Naive thymus-derived CD4-positive, alpha-beta T cell (primary cell): Measurements from ENCODE around the gene GAPT. TPM values are rescaled to one million over a fixed set of nuclear protein-coding genes. Genes with fewer than 3 reads are reported as not detected.

Experiments used
- ATAC-seq: fragments of 150-1000 bp; cut with Tn5 transposase; 2 replicates; pipeline ENCODE4 v1.10.0; 2021; ENCODE audit warnings: mild to moderate bottlenecking, moderate library complexity
- CTCF ChIA-PET: fragments of 350-600 bp; sonication (Branson Sonifier 250); formaldehyde crosslinking; loops from one replicate; lab custom pipeline; 2021; ENCODE audit warnings: antibody characterized with exemption; lab: Charles Lee
- POLR2A ChIA-PET: fragments of 350-600 bp; sonication (Branson Sonifier 250); formaldehyde crosslinking; loops from one replicate; lab custom pipeline; 2021; ENCODE audit warnings: antibody characterized with exemption, inconsistent platforms; lab: Charles Lee
- DNase-seq, 9 donors: peaks; one replicate each; pipeline versions ENCODE4 v3.0.0 to v3.0.0-alpha.2; 2020 to 2022; ENCODE audit warnings: mixed read lengths in 1 of 9
- H3K27ac ChIP-seq: one replicate; pipeline ENCODE4 v1.7.0; 2013; ENCODE audit warnings: mild to moderate bottlenecking, low read depth, low read length, moderate library complexity
- H3K27me3 ChIP-seq, 2 donors: one replicate each; pipeline ENCODE4 v1.7.0; 2013; ENCODE audit warnings: low read length in 2 of 2, mild to moderate bottlenecking in 2 of 2, moderate library complexity in 2 of 2; ENCODE audit not compliant: control insufficient read depth in 2 of 2, insufficient read depth in 2 of 2
- H3K36me3 ChIP-seq, 3 experiments: 1 replicate in 2 of 3; 2 replicates in 1 of 3; pipeline ENCODE4 v1.7.0; 2013; ENCODE audit warnings: low read length in 3 of 3, mild to moderate bottlenecking in 3 of 3, moderate library complexity in 1 of 3; ENCODE audit not compliant: insufficient read depth in 3 of 3, control insufficient read depth in 2 of 3
- H3K4me1 ChIP-seq, 2 donors: one replicate each; pipeline ENCODE4 v1.7.0; 2013; ENCODE audit warnings: low read length in 2 of 2, mild to moderate bottlenecking in 2 of 2, moderate library complexity in 1 of 2; ENCODE audit not compliant: control insufficient read depth in 2 of 2, insufficient read depth in 2 of 2
- H3K4me3 ChIP-seq: 2 replicates; pipeline ENCODE4 v1.7.0; 2013; ENCODE audit warnings: mild to moderate bottlenecking, low read length
- H3K9me3 ChIP-seq, 3 experiments: 1 replicate in 2 of 3; 2 replicates in 1 of 3; pipeline ENCODE4 v1.7.0; 2013; ENCODE audit warnings: low read length in 3 of 3; ENCODE audit not compliant: control insufficient read depth in 2 of 3
- H3K27ac Mint-ChIP-seq, 9 donors: one replicate each; pipeline ENCODE4 v1.8.0; 2020 to 2022; ENCODE audit warnings: mixed read lengths in 9 of 9, mild to moderate bottlenecking in 8 of 9, moderate library complexity in 5 of 9, inconsistent platforms in 2 of 9
- H3K27me3 Mint-ChIP-seq, 5 donors: one replicate each; pipeline ENCODE4 v1.8.0; 2021 to 2022; ENCODE audit warnings: mixed read lengths in 5 of 5, mild to moderate bottlenecking in 1 of 5
- H3K36me3 Mint-ChIP-seq, 5 donors: one replicate each; pipeline ENCODE4 v1.8.0; 2020 to 2022; ENCODE audit warnings: mixed read lengths in 5 of 5, mild to moderate bottlenecking in 3 of 5, inconsistent platforms in 1 of 5
- H3K4me1 Mint-ChIP-seq, 7 donors: one replicate each; pipeline ENCODE4 v1.8.0; 2020 to 2022; ENCODE audit warnings: mixed read lengths in 7 of 7, mild to moderate bottlenecking in 3 of 7, inconsistent platforms in 1 of 7
- H3K4me3 Mint-ChIP-seq, 10 donors: one replicate each; pipeline ENCODE4 v1.8.0; 2020 to 2022; ENCODE audit warnings: mild to moderate bottlenecking in 10 of 10, mixed read lengths in 10 of 10, moderate library complexity in 6 of 10, inconsistent platforms in 2 of 10
- H3K9me3 Mint-ChIP-seq, 11 donors: one replicate each; pipeline ENCODE4 v1.8.0; 2020 to 2022; ENCODE audit warnings: mixed read lengths in 11 of 11, mild to moderate bottlenecking in 4 of 11, inconsistent platforms in 1 of 11, moderate library complexity in 1 of 11
- intact Hi-C, 2 donors: fragments of 100-400 bp; cut with micrococcal nuclease; formaldehyde crosslinking; loops; one replicate each; pipeline ENCODE4 v1.15.1; 2023
- polyA plus RNA-seq, 2 donors: library from polyadenylated mRNA; unstranded; fragments of 300-500 nt; fragmentation: Illumina TruSeq; gene quantifications; one replicate each; pipeline ENCODE4 v1.2.3, GENCODE V29; 2021
- total RNA-seq, 6 experiments: library from RNA in 5 of 6; stranded (reverse) in 5 of 6; gene quantifications; 1 replicate in 5 of 6; 2 replicates in 1 of 6; pipeline ENCODE4 v1.2.3 and lab custom pipeline; 2021 to 2026

GAPT gene
- total and polyA plus RNA-seq, 7 experiments from 2014 or later: 0.54 to 11.7 (median 0.97) TPM; not detected in 1

- Mint-ChIP-seq H3K4me1 (peaks cover 0 to 3% (median 0%) of the 10 kb centered on the region in 7 donors), H3K36me3 (no peaks in the 10 kb centered on the region), H3K9me3 (no peaks in the 10 kb centered on the region), H3K27ac (no peak overlapping the region), H3K27me3 (peaks cover 0 to 29% (median 13%) of the 10 kb centered on the region in 5 donors), H3K4me3 (no peak overlapping the region)
- CTCF ChIA-PET: no interaction called here
- Histone ChIP-seq H3K27me3 (no peaks in the 10 kb centered on the region), H3K4me3 (no peak overlapping the region), H3K9me3 (no peaks in the 10 kb centered on the region), H3K36me3 (no peaks in the 10 kb centered on the region), H3K4me1 (no peaks in the 10 kb centered on the region), H3K27ac (no peak overlapping the region)
- ATAC-seq (no peak), DNase-seq (no peak)
- intact Hi-C loops: no loop called here
- POLR2A ChIA-PET: no interaction called here
Measured at GRCh38 chr5:58484505-58484904, 6.7 kb upstream of the GAPT start.

- no peak for DNase-seq
- H3K4me3 ChIP-seq: no peak overlapping the region
- Mint-ChIP-seq H3K9me3 (no peaks in the 10 kb centered on the region), H3K36me3 (no peaks in the 10 kb centered on the region), H3K4me1 (peaks cover 0 to 6% (median 3%) of the 10 kb centered on the region in 7 donors), H3K27me3 (peaks cover 7 to 39% (median 21%) of the 10 kb centered on the region in 5 donors), H3K4me3 (no peak overlapping the region), H3K27ac (no peak overlapping the region)
- no peaks in the 10 kb centered on the region for H3K36me3 ChIP-seq
- ChIA-PET CTCF (no interaction called here), POLR2A (no interaction called here)
- no peaks in the 10 kb centered on the region for H3K4me1 ChIP-seq
- intact Hi-C loops: no loop called here
- peak; percentile 41 for ATAC-seq
- H3K27me3 ChIP-seq: peaks cover 0 to 4% of the 10 kb centered on the region in 2 donors
- H3K9me3 ChIP-seq: no peaks in the 10 kb centered on the region
- no peak overlapping the region for H3K27ac ChIP-seq
Measured at GRCh38 chr5:58486290-58486689, 4.9 kb upstream of the GAPT start.

- H3K27me3 ChIP-seq: peaks cover 0 to 4% of the 10 kb centered on the region in 2 donors
- H3K36me3 ChIP-seq: no peaks in the 10 kb centered on the region
- no peaks in the 10 kb centered on the region for H3K4me1 ChIP-seq
- intact Hi-C loops: no loop called here
- peaks cover 0 to 5% (median 4%) of the 10 kb centered on the region in 7 donors for H3K4me1 Mint-ChIP-seq
- no peaks in the 10 kb centered on the region for H3K36me3 Mint-ChIP-seq
- H3K4me3 ChIP-seq: no peak overlapping the region
- H3K27ac Mint-ChIP-seq: no peak overlapping the region
- ATAC-seq (no peak), DNase-seq (no peak)
- H3K9me3 Mint-ChIP-seq: peaks cover 0 to 2% (median 0%) of the 10 kb centered on the region in 11 donors
- POLR2A ChIA-PET: no interaction called here
- no peaks in the 10 kb centered on the region for H3K9me3 ChIP-seq
- H3K4me3 Mint-ChIP-seq: no peak overlapping the region
- peaks cover 7 to 48% (median 26%) of the 10 kb centered on the region in 5 donors for H3K27me3 Mint-ChIP-seq
- no peak overlapping the region for H3K27ac ChIP-seq
- CTCF ChIA-PET: no interaction called here
Measured at GRCh38 chr5:58490402-58491050, 709 bp upstream of the GAPT start.

GRCh38 chr5:58493141-58493540, 1.9 kb downstream of the GAPT start:
- Histone ChIP-seq H3K27ac (no peak overlapping the region), H3K9me3 (no peaks in the 10 kb centered on the region), H3K4me3 (no peak overlapping the region), H3K36me3 (no peaks in the 10 kb centered on the region), H3K27me3 (peaks cover 0 to 4% of the 10 kb centered on the region in 2 donors), H3K4me1 (no peaks in the 10 kb centered on the region)
- DNase-seq (no peak), ATAC-seq (no peak)
- ChIA-PET CTCF (interaction anchor here (0.8 kb wide), 1 partner anchor 13 kb away, joined by 3 read pairs; no protein-coding TSS in a partner anchor), POLR2A (no interaction called here)
- H3K36me3 Mint-ChIP-seq: no peaks in the 10 kb centered on the region
- intact Hi-C loops: no loop called here
- peaks cover 0 to 2% (median 0%) of the 10 kb centered on the region in 11 donors for H3K9me3 Mint-ChIP-seq
- H3K27me3 Mint-ChIP-seq: peaks cover 7 to 49% (median 26%) of the 10 kb centered on the region in 5 donors
- peaks cover 0 to 7% (median 4%) of the 10 kb centered on the region in 7 donors for H3K4me1 Mint-ChIP-seq
- H3K4me3 Mint-ChIP-seq: no peak overlapping the region
- H3K27ac Mint-ChIP-seq: no peak overlapping the region

- peaks cover 0 to 23% (median 12%) of the 10 kb centered on the region in 7 donors for H3K4me1 Mint-ChIP-seq
- intact Hi-C loops: no loop called here
- H3K27me3 ChIP-seq: no peaks in the 10 kb centered on the region
- no peaks in the 10 kb centered on the region for H3K4me1 ChIP-seq
- CTCF ChIA-PET: no interaction called here
- no peaks in the 10 kb centered on the region for H3K36me3 ChIP-seq
- no peak overlapping the region for H3K27ac Mint-ChIP-seq
- H3K4me3 Mint-ChIP-seq: no peak overlapping the region
- no peak overlapping the region for H3K27ac ChIP-seq
- peaks cover 0 to 3% (median 0%) of the 10 kb centered on the region in 11 donors for H3K9me3 Mint-ChIP-seq
- H3K9me3 ChIP-seq: no peaks in the 10 kb centered on the region
- H3K36me3 Mint-ChIP-seq: no peaks in the 10 kb centered on the region
- no peak for DNase-seq
- POLR2A ChIA-PET: no interaction called here
- peaks cover 0 to 28% (median 9%) of the 10 kb centered on the region in 5 donors for H3K27me3 Mint-ChIP-seq
- no peak overlapping the region for H3K4me3 ChIP-seq
- ATAC-seq: no peak
Measured at GRCh38 chr5:58496488-58496887, 5.3 kb downstream of the GAPT start.

- no peaks in the 10 kb centered on the region for H3K36me3 ChIP-seq
- Mint-ChIP-seq H3K27me3 (peaks cover under 1 to 31% (median 10%) of the 10 kb centered on the region in 5 donors), H3K4me3 (no peak overlapping the region), H3K9me3 (peaks cover 0 to 3% (median 0%) of the 10 kb centered on the region in 11 donors), H3K4me1 (peaks cover 0 to 23% (median 12%) of the 10 kb centered on the region in 7 donors), H3K27ac (no peak overlapping the region), H3K36me3 (no peaks in the 10 kb centered on the region)
- DNase-seq (no peak), ATAC-seq (no peak)
- no peak overlapping the region for H3K27ac ChIP-seq
- intact Hi-C loops: no loop called here
- ChIA-PET CTCF (no interaction called here), POLR2A (no interaction called here)
- no peaks in the 10 kb centered on the region for H3K27me3 ChIP-seq
- H3K4me1 ChIP-seq: no peaks in the 10 kb centered on the region
- H3K4me3 ChIP-seq: no peak overlapping the region
- H3K9me3 ChIP-seq: no peaks in the 10 kb centered on the region
Measured at GRCh38 chr5:58497386-58497785, 6.2 kb downstream of the GAPT start.

- POLR2A ChIA-PET: no interaction called here
- H3K36me3 ChIP-seq: no peaks in the 10 kb centered on the region
- intact Hi-C loops: no loop called here
- CTCF ChIA-PET: no interaction called here
- H3K27me3 Mint-ChIP-seq: peaks cover 6 to 36% (median 15%) of the 10 kb centered on the region in 5 donors
- no peak overlapping the region for H3K27ac ChIP-seq
- ATAC-seq: no peak
- no peak for DNase-seq
- H3K27ac Mint-ChIP-seq: no peak overlapping the region
- H3K4me3 Mint-ChIP-seq: no peak overlapping the region
- no peaks in the 10 kb centered on the region for H3K27me3 ChIP-seq
- H3K4me1 ChIP-seq: no peaks in the 10 kb centered on the region
- H3K9me3 Mint-ChIP-seq: peaks cover 0 to 3% (median 0%) of the 10 kb centered on the region in 11 donors
- peaks cover 0 to 23% (median 15%) of the 10 kb centered on the region in 7 donors for H3K4me1 Mint-ChIP-seq
- no peak overlapping the region for H3K4me3 ChIP-seq
- H3K9me3 ChIP-seq: no peaks in the 10 kb centered on the region
- no peaks in the 10 kb centered on the region for H3K36me3 Mint-ChIP-seq
Measured at GRCh38 chr5:58497921-58498320, 6.7 kb downstream of the GAPT start.
